Suprapubic skin (tissue), 4 donors: ENCODE data around the gene EEF1AKMT3.

ENCODE experiments used
- EP300 ChIP-seq: sonication (generic); formaldehyde crosslinking; IDR thresholded peaks from one replicate; pipeline ENCODE4 v1.6.1; 2017; ENCODE audit warnings: antibody characterized with exemption
- POLR2A ChIP-seq, 2 donors: fragments of 450-650 bp; IDR thresholded peaks; one replicate each; pipeline ENCODE4 v1.6.1; 2017; ENCODE audit warnings: antibody characterized with exemption in 2 of 2, mild to moderate bottlenecking in 2 of 2, moderate library complexity in 2 of 2
- POLR2AphosphoS5 ChIP-seq, 3 donors: sonication (generic); formaldehyde crosslinking; IDR thresholded peaks; one replicate each; pipeline ENCODE4 v1.6.1; 2017; ENCODE audit warnings: antibody characterized with exemption in 3 of 3
- TF ChIP-seq, protein P1 (sequence below), 2 donors: fragments of 200-600 bp in 1 of 2; fragments of 450-650 bp in 1 of 2; sonication (generic) in 1 of 2; IDR thresholded peaks; one replicate each; pipeline ENCODE4 v1.5.1; 2016 to 2019; ENCODE audit warnings: antibody characterized with exemption in 2 of 2, mild to moderate bottlenecking in 1 of 2, moderate library complexity in 1 of 2

DNA sequence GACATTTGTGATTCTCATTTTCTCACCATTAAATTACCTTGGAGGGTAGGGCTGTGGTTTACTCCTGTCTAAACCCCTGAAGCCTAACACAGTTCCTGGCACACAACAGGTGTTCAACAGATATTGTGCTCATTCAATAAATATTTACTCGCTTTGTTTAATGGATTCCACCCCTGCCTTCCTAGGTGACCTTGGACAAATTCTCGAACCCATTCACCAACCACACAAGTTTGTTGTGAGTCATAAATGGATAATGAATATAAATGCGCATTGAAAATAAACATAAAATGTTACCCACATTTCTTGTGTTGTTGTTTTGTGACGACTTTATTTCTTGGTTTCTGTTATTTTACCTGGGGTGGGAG is 9.8 kb downstream of the EEF1AKMT3 start:
- TF ChIP-seq POLR2AphosphoS5 (IDR thresholded peaks at IDR 0.05): no peak
- TF ChIP-seq, protein P1, sequence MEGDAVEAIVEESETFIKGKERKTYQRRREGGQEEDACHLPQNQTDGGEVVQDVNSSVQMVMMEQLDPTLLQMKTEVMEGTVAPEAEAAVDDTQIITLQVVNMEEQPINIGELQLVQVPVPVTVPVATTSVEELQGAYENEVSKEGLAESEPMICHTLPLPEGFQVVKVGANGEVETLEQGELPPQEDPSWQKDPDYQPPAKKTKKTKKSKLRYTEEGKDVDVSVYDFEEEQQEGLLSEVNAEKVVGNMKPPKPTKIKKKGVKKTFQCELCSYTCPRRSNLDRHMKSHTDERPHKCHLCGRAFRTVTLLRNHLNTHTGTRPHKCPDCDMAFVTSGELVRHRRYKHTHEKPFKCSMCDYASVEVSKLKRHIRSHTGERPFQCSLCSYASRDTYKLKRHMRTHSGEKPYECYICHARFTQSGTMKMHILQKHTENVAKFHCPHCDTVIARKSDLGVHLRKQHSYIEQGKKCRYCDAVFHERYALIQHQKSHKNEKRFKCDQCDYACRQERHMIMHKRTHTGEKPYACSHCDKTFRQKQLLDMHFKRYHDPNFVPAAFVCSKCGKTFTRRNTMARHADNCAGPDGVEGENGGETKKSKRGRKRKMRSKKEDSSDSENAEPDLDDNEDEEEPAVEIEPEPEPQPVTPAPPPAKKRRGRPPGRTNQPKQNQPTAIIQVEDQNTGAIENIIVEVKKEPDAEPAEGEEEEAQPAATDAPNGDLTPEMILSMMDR (IDR thresholded peaks at IDR 0.05): no peak
- no peak for TF ChIP-seq EP300
- no peak for TF ChIP-seq POLR2A (IDR thresholded peaks at IDR 0.05)
